Loucy (cell line): Measurements from ENCODE around the gene RPL26.

ENCODE experiments used
- H2AFZ ChIP-seq: fragments of 200-600 bp; sonication (generic); 2 replicates; pipeline ENCODE4 v1.6.0; 2016; ENCODE audit warnings: antibody characterized with exemption, mild to moderate bottlenecking, low read length, moderate library complexity
- H3F3A ChIP-seq: fragments of 200-600 bp; 2 replicates; pipeline ENCODE4 v1.6.0; 2016; ENCODE audit warnings: antibody characterized with exemption, low read depth, mild to moderate bottlenecking
- H3K27me3 ChIP-seq: fragments of 200-600 bp; sonication (generic); 2 replicates; pipeline ENCODE4 v1.6.1; 2014; ENCODE audit warnings: low read length, mild to moderate bottlenecking; ENCODE audit not compliant: insufficient read depth, poor library complexity, severe bottlenecking
- H3K36me3 ChIP-seq: fragments of 200-600 bp; sonication (generic); 2 replicates; pipeline ENCODE4 v1.6.1; 2016; ENCODE audit warnings: low read length; ENCODE audit not compliant: insufficient read depth
- H3K4me1 ChIP-seq: fragments of 200-600 bp; sonication (generic); 2 replicates; pipeline ENCODE4 v1.5.1; 2014; ENCODE audit warnings: low read length, mild to moderate bottlenecking; ENCODE audit not compliant: insufficient read depth, poor library complexity, severe bottlenecking
- H3K4me2 ChIP-seq: fragments of 200-600 bp; sonication (generic); 2 replicates; pipeline ENCODE4 v1.6.0; 2014; ENCODE audit warnings: antibody characterized with exemption, low read length, low read depth, mild to moderate bottlenecking; ENCODE audit not compliant: poor library complexity, severe bottlenecking
- H3K4me3 ChIP-seq: fragments of 200-600 bp; sonication (generic); 2 replicates; pipeline ENCODE4 v1.5.1; 2014; ENCODE audit warnings: low read length, mild to moderate bottlenecking, mixed read lengths; ENCODE audit not compliant: poor library complexity, severe bottlenecking
- H3K79me2 ChIP-seq: fragments of 200-600 bp; sonication (generic); 2 replicates; pipeline ENCODE4 v1.6.1; 2014; ENCODE audit warnings: low read length; ENCODE audit not compliant: insufficient read depth
- H3K9ac ChIP-seq: fragments of 200-600 bp; sonication (generic); 2 replicates; pipeline ENCODE4 v1.6.0; 2014; ENCODE audit warnings: mild to moderate bottlenecking, low read depth, low read length, moderate library complexity; ENCODE audit not compliant: poor library complexity, severe bottlenecking
- H3K9me2 ChIP-seq: fragments of 200-600 bp; sonication (generic); replicated peaks from 2 replicates; pipeline ENCODE4 v1.6.1; 2016; ENCODE audit warnings: low read depth, low read length, mixed read lengths
- H3K9me3 ChIP-seq: fragments of 200-600 bp; sonication (generic); 2 replicates; pipeline ENCODE4 v1.6.1; 2014; ENCODE audit warnings: mild to moderate bottlenecking, antibody characterized with exemption, low read length, low read depth; ENCODE audit not compliant: insufficient read depth
- H4K20me1 ChIP-seq: fragments of 200-600 bp; sonication (generic); 2 replicates; pipeline ENCODE4 v1.6.0; 2014; ENCODE audit warnings: antibody characterized with exemption, low read length, mild to moderate bottlenecking; ENCODE audit not compliant: insufficient read depth, poor library complexity, severe bottlenecking
- CTCF ChIP-seq: fragments of 200-600 bp; sonication (generic); conservative IDR thresholded peaks from 2 replicates; pipeline ENCODE4 v1.5.1; 2014; ENCODE audit warnings: mild to moderate bottlenecking, antibody characterized with exemption, low read length
- EZH2phosphoT487 ChIP-seq: fragments of 200-600 bp; IDR thresholded peaks from 2 replicates; pipeline ENCODE4 v1.6.1; 2018; ENCODE audit warnings: antibody characterized with exemption, mild to moderate bottlenecking, moderate library complexity, borderline replicate concordance

Gene RPL26

GRCh38 chr17:8345052-8345690 is 37.8 kb downstream of the RPL26 start:
- H2AFZ ChIP-seq = no peak overlapping the region
- no peak overlapping the region for H3K4me2 ChIP-seq
- no peaks in the 10 kb centered on the region for H3K4me1 ChIP-seq
- no peaks in the 10 kb centered on the region for H3K9me3 ChIP-seq
- no peaks in the 10 kb centered on the region for H3F3A ChIP-seq
- H3K79me2 ChIP-seq = no peaks in the 10 kb centered on the region
- H4K20me1 ChIP-seq = no peaks in the 10 kb centered on the region
- no peak overlapping the region for H3K4me3 ChIP-seq
- no peaks in the 10 kb centered on the region for H3K9me2 ChIP-seq
- no peak overlapping the region for H3K9ac ChIP-seq
- H3K27me3 ChIP-seq = no peaks in the 10 kb centered on the region
- no peak for TF ChIP-seq CTCF
- no peaks in the 10 kb centered on the region for H3K36me3 ChIP-seq

DNA sequence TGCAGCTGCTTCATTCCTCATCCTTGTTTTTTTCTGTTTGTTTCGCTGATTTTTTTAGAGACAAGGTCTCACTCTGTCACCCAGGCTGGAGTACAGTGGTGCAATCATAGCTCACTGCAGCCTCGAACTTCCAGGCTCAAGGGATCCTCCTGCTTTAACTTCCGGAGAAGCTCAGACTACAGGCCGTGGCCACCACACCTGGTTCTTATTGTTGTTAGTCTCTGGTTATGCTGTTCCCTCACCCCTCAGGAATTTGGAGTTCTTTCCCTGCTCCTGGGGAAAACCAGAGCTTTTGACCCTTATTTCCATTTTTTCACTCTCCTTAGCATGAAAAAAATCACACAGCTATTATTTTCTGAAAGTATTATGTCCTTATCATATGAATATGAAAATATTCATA is 41.5 kb downstream of the RPL26 start:
- Histone ChIP-seq H3K4me3 (no peak overlapping the region), H3F3A (no peaks in the 10 kb centered on the region), H3K9me2 (no peaks in the 10 kb centered on the region), H3K27me3 (no peaks in the 10 kb centered on the region), H3K9ac (no peak overlapping the region), H4K20me1 (no peaks in the 10 kb centered on the region), H3K36me3 (no peaks in the 10 kb centered on the region), H3K79me2 (no peaks in the 10 kb centered on the region), H2AFZ (no peak overlapping the region), H3K4me2 (no peak overlapping the region), H3K9me3 (no peaks in the 10 kb centered on the region), H3K4me1 (no peaks in the 10 kb centered on the region)
- TF ChIP-seq CTCF = no peak
- TF ChIP-seq EZH2phosphoT487 = no peak

GRCh38 chr17:8339540-8339939 is 43.5 kb downstream of the RPL26 start, which contains the start of gene ODF4:
Gene ODF4, plus strand, starts transcription at chr17:8339840. Its CDS starts 212 bp downstream, at chr17:8340052.
- no peak within 1 kb of the TSS for H3K9ac ChIP-seq
- no peaks in the 10 kb centered on the region for H3K79me2 ChIP-seq
- H2AFZ ChIP-seq = no peak within 1 kb of the TSS
- H3K4me1 ChIP-seq = no peaks in the 10 kb centered on the region
- H3K9me2 ChIP-seq = no peaks in the 10 kb centered on the region
- H3K36me3 ChIP-seq = no peaks in the 10 kb centered on the region
- no peak within 1 kb of the TSS for H3K4me2 ChIP-seq
- H3K9me3 ChIP-seq = no peaks in the 10 kb centered on the region
- no peaks in the 10 kb centered on the region for H3K27me3 ChIP-seq
- TF ChIP-seq EZH2phosphoT487 (no peak), CTCF (no peak)
- no peaks in the 10 kb centered on the region for H3F3A ChIP-seq
- H4K20me1 ChIP-seq = no peaks in the 10 kb centered on the region
- H3K4me3 ChIP-seq = no peak within 1 kb of the TSS
